Germinal center (tissue), 1 donor: ENCODE results near the gene STAT1.
A peak's percentile ranks its signal among the peaks of the same experiment; 100 is the strongest.

Source experiments
- DNase-seq: peaks from one replicate; pipeline ENCODE4 v3.0.0; 2012; ENCODE audit warnings: mixed read lengths, low spot score

Gene STAT1

DNA sequence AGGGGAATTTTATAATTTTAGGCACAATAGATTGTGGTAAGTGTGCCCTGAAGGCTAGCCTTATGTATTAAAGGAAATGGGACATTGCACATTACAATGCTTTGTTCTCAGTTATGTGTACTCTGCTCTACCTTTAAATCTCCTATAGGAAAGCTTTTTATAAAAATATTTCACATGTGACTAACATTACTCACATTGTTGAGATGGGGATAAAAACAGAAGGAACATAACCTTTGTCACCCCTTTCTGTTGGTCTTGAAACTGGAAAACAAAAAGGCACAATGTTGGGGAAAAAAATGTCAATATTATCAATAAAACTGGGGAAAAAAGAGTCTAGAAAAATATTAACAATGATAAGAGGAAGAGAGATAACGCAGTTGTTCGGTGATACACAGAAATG lies 17.3 kb upstream of the STAT1 start:
- no peak for DNase-seq

DNA sequence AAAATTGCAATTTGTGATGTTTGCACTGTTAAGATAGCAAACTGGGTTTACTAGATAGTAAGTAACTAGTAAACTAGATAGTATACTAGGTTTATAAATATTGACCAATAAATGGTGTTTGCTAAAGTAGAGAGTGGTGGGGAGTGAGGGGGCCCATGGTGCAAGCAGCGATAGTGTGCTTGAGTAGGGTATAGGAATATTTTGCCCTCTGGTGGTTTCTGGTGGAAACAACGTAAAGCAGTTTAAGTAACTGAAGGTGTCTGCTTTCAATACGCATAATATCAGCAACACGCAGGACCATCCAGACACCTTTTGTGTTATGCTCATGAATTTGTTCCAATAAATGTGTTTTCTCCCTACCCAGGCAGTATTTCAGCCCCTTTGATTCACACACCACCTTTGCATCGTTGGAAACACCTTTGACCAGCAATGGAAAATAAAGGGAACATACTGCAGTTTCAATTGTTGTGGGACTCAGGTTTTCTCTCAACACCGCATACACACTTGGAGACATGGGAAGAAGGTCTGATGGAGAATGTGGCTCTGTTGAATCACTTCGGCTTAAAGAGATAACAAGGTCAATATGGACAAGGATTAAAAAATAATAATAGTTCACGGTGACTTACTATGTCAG lies 16.7 kb upstream of the STAT1 start:
- peak; percentile 54 for DNase-seq

DNA sequence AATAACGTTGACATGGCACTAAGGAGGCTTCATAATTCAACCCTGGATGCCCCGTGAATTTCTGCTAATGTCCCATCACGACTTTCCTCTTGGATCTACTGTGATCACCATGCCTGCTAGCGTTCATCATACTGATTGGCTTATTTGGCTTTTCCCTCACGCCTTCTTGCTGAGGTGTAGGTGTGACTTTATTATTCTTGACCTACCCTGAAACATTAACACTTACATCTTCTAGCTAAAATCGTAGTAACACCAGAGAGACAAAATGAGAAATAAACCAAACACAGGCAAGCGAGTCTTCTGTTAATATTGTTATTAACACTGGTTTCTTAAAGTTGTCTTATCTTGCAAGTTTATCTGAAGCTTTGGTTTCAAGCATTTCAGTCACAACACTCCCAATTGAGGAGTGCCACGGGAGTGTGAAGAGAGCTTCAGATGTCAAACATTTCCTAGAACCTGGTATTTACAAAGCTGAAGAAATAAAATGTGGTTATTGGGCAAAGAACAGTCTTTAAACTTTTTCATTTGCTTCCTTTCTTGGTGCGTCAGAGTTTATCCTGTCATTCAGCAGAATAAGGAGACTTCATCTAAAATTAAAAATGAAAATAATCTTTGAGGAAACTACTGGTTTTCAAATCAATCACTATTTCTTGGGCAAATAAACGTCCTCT lies 15.4 kb upstream of the STAT1 start:
- no peak for DNase-seq

DNA sequence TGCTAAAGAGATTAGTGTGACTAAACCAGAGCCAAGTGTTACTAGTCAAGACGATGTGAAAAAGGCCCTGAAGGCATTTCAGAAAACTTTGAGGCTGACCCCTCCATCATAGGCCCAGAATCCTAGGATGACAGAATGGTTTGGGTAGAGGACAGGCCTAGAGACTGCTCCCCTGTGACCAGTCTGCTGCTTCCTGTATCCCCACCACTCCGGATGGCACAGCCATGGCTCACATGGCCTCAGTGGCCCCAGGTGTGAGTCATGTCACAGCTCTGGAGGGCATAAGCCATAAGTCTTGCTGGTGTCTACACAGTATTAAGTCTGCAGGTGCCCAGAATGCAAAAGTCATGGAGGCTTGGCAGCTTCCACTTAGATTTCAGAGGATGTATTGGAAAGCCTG lies 12.4 kb upstream of the STAT1 start:
- no peak for DNase-seq

DNA sequence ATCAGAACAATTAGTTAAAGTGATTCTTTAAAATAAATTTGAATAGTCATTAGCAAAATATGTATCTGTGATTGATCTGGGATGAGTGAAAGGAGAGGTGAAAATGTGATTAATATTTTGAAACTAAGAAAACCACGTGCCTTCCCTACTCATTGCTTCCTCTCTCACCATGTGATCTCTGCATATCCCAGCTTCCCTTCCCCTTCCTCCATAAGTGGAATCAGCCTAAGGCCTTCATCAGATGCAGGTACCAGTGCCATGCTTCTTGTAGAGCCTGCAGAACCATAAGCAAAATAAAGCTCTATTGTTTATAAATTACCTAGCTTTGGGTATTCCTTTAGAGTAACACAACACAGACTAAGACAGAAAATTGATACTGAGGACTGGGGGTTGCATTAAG lies 11.2 kb upstream of the STAT1 start:
- no peak for DNase-seq

DNA sequence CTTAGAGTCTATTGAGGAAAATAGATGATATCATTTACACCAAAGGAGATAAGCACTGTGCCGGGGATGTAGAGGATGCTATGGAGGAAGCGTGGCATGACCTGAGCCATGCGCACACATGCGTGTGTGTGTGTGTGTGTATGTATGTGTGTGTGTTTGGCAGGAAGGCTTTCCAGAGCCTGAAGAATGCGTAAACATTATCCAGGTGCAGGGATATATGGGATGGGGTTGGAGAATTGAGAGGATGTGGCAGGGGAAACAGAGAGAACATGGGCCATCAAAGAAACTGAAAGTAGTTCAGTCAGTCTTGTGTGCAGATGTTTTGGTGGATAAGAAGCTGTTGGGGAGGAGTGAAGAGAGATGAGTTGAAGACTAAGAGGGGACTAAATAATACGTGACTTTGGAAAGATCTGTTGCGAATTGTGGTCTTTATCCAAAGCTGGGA lies 9.3 kb upstream of the STAT1 start:
- no peak for DNase-seq

DNA sequence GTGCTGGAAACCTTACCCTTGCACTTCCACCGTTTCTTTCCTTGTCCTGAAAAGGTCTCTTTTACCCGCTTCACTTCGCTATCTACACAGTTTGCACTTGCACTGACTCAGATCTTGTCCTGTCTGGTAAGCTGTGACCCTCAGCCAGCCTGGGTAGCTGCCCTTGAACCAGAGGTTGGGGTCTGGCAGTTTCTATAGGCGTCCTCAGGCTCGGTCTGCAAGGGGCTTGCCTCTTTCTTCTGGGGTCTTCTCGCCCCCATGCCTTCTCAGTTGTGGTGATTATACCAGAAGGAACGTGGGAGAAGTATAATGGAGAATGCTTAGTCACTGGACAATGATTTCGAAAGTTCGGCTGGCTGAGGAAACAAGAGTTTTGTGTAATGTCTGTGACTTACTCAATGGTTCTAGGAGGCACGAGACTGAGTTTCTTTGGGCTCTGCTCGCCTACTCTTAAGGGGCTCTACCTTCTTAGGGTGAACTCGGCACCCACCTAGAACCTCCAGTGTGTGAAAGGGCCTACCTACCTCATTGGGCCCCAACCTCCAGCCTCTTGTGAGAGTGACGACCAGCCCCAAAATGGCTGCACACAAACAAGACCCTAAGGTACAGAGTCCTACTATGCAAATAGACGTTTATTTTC lies 6.9 kb upstream of the STAT1 start:
- DNase-seq = no peak

DNA sequence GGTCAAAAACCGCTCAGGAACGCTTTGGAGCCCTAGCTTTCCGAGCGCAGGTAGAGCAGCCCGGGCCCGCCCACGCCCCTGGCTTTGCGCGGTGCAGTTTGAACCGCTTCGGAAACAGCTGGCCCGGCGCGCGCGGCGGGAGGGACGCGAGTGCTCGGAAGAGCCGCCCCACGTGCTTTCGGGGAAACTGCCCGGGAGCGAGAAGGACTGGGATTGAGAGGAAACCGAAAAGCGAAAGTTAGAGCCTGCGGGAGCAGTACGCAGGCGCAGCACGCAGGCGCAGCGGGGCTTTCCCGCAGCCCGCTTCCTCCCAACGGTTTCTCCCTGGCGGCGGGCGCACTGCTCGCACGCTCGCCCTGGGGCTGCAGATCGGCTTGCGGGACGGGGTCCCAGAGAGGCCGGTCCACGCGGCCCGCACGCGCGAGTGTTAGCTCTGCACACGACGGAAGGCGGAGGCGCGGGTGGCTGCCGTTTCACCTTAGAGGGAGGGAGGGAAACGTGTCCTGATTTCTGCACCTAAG lies 6.3 kb upstream of the STAT1 start:
- peak; percentile 95 for DNase-seq

DNA sequence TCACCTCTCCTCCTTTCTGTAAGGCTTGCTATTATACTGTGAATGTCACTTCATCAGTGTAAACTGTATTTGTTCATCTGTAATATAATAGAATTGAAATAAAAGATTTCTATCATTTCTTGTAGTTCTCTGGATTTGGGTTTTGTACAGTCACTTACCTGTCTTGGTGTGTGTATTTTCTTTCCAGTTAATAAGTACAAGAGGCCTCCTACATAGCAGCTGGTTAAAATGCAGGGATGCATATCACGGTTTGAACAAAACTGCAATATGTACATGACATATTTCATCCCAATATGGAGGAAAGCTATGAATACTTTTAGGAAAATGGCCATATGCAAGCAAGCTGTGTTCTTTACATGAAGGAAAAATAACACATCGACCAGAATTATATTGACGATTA lies 5.4 kb upstream of the STAT1 start:
- DNase-seq = no peak

DNA sequence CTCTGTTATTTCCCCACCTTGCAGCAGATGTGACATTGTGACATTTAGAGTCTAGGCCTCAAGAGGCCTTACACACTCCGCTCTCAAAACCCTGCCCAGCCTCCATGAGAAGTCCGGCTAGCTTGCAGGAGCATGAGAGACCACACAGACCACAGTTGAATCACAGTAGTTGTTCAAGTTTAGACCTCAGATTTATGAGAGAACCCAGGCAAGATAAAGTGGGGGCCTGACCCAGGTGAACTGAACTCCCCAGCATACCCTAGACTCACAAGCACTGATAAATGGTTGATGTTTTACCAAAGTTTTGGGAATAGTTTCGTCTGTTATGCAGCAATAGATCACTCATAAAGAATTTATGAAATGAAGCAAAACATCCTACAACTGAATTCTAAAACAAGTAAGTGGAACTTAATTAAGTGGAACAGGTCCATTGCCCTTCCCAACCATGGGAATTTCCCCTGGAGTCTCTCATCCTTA lies 4.7 kb upstream of the STAT1 start:
- DNase-seq = no peak

DNA sequence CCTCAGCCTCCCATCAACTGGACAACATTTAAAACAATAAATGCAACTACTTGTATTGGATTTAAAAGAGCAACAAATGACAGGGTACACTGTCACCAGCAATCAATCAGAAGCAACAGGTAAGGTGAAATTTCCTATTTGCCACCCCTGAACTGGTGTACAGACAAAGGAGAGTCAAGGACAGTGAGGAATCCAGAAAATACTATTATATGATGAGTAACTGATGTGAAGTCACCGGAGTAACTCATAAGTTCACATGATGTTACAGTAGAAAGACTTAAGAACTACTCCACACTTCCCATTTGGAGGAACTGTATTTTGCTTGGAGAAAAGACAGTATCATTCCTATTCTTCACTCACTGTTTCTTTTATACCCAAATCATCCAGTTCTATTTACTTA lies 4.1 kb upstream of the STAT1 start:
- no peak for DNase-seq

DNA sequence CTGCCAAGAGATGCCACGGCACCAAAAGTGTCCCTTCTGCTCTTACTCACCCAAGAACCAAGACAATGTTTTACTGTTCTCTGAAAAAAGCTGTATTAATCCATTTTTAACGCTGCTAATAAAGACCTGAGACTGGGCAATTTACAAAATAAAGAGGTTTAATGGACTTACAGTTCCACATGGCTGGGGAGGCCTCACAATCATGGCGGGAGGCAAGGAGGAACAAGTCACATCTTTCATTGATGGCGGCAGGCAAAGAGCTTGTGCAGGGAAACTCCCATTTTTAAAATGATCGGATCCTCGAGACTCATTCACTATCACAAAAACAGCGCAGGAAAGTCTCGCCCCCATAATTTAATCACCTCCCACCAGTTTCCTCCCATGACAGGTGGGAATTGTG lies 1.9 kb upstream of the STAT1 start:
- DNase-seq = no peak

DNA sequence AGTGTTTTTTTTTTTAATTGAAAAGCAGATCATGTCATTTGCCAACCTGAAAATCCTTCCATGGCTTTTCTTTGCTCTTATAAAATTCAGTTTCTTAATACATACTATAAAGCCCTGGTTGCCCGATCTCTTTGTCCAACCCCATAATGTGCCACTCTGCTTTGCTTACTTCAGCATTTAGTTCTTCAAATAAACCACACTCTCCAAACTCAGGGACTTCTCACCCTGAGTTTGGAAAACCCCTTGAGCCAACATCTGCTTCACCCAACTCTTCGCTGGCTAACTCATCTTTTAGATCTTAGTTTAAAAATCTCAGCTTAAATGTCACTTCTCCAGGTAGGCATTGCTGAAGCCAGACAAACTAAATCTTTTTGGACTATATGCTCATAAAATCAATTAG lies 1.3 kb upstream of the STAT1 start:
- DNase-seq = no peak

DNA sequence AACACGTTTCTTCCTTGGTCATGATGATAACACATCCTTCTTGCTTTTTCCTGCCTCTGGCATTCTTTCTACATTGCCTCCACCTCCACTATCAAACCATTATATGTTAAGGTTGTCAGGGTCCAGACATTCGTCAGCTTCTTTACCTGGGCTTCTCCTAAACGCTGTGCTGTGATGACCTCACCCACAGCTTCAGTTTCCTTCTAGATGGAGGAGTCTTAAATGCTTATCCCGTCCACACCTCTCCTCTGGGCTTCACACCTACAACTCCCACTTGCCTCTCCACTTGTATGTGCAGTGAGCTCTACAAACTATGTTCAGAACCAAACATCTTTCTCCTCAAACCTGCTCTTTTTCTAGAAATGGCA lies 666 bp upstream of the STAT1 start:
- DNase-seq = no peak

DNA sequence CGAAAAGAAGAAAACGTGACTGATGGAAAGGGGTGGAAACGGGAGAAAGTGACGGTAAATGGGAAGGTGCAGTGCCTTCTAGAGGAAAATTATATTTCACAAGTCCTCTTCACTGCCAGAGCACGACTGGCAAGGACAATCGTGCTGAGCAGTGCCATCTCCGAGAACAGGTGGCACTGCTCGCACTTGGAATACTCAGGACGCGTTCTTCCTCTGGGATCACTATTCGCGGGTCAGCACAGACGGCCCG lies 364 bp downstream of the STAT1 start:
- no peak for DNase-seq

DNA sequence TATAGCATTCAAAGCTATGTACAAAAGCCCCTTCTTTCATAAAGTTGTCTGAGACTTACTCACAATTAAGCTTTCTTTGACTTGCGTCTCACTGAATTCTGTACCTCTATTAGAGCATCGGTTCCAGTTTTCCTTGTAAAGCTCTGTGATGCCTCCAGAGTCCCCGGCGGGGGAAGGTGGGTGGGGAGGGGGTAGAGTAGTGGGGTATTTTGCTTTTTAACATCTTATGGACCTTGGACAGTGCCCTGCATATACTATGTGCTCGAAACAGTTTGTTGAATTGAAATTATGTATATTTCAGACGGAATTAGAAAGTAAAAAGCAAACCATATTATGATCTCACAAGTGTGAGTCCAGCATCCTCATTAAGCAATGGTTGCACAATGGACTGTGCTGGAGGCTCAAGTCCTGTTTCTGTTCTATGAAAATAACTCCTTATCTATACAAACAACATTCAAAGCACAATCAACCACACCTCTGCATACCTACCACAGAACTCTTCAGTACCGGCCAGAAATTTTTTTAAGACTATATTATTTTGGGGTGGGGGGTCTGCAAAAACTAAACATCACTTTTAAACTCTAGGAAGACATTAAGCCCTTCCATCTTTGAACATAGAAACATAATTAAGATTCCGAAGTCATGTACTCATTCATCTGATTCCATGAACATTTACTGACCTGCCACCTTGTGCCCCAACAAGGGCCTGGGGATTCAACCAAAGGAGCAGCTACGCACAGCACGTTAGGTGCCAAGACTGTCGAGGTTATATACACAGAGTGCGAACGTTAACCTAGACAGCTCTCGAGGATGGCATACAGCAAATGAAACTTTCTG lies 908 bp downstream of the STAT1 start:
- peak; percentile 26 for DNase-seq

DNA sequence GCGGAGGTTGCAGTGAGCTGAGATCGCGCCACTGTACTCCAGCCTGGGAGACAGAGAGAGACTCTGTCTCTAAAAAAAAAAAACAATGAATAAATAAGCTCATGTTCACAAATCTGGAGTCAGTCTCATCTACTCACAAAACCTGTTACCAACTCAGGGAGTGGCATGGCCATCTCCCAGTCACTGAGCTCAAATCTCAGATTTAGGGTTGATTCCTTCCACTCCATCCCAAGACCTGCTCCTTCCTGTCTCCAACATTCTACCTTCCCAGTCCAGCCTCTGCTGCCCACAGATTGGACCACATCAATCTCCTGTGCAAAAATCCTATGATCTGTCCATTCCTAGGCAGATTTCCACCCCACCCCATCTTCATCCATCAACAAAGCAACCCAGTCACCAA lies 1.6 kb downstream of the STAT1 start:
- DNase-seq = no peak

DNA sequence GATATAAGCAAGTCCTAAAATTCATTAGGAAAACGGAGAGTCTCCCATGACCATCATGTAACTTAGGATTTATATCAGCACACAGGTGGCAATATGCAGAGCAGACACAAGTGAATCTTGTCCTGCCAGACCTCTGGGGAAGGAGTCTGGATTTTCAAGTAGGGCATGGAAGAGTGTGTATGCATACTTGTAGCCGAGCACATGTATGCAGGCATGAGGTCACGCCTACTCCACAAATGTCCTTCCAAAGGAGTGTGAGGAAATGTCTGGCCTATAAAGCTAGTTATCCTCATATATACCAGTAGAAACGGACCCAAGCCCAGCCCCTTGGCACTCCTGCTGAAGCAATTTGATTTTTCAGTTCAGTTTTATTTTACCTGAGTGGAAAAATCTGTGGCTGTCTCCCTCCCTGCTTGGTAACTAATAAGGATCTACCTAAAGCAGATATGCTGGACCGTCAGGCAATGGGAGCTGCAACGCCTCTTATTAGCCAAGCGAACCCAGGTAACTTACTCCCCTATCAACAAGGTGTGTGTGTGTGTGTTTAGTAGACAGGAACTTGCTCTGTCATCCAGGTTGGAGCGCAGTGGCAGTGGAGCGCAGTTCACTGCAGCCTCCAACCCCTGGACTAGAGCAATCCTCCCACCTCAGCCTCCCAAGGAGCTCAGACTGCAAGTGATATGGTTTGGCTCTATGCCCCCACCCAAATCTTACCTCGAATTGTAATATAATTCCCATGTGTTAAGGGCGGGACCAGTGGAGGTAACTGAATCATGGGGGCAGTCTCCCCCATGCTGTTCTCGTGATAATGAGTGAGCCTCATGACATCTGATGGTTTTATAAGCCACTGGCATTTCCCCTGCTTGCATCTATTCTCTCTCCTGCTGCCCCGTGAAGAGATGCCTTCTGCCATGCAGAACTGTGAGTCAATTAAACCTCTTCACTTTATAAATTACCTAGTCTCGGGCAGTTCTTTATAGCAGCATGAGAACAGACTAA lies 2.8 kb downstream of the STAT1 start:
- DNase-seq = no peak

DNA sequence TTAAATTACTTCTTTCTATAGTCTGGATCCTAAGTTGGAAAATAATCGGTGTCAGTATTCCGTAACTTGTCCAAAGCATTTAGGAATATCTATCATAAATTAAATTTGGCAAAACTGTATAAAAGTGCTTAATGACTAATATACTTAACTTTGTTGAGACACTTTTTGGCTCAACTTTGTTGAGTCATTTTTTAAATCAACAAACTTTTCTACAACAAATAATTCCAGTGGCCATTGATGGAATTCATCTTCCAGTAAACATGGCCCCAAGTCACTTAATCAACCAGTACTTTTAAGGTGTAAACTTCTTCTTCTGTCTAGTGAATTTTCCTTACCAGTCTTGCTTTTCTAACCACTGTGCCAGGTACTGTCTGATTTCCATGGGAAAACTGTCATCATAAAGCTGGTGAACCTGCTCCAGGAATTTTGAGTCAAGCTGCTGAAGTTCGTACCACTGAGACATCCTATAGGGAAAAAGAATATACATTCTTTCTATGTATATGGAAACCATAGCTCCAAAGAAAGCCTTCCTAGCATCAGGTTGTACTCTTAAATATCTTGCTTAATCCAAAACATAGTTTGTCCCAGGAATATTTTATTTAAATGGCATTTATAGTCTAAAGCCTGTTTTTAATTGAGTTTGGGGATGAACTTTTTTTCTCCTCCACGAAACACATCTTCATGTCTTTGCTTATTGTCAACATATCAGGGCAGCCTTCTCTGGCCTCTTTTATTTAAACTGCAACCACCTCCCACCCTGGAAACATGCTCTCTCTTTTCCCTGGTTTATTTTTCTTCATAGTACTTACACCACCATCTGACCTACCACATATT lies 4.2 kb downstream of the STAT1 start:
- DNase-seq = no peak

DNA sequence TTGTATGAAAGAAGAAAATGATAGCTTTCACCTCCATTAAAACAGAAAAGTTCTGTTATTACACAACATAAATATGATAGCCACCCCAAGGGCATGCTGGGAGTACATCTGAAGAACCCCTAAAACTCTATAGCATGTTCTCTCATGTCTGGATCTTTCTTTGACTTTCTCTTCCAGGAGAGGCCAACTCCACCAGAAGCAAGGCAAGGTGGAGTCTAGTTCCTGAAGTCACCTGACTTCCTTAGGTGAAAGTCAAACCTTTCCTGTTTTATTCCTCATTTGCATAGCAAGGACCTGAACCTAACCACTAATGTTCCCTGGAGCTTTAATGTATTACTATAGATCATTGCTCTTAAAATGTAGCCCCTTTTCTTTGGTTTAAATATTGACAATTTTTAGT lies 5.7 kb downstream of the STAT1 start:
- no peak for DNase-seq
